ENCODE results near the gene ASIC1.

The ASIC1 gene

DNA sequence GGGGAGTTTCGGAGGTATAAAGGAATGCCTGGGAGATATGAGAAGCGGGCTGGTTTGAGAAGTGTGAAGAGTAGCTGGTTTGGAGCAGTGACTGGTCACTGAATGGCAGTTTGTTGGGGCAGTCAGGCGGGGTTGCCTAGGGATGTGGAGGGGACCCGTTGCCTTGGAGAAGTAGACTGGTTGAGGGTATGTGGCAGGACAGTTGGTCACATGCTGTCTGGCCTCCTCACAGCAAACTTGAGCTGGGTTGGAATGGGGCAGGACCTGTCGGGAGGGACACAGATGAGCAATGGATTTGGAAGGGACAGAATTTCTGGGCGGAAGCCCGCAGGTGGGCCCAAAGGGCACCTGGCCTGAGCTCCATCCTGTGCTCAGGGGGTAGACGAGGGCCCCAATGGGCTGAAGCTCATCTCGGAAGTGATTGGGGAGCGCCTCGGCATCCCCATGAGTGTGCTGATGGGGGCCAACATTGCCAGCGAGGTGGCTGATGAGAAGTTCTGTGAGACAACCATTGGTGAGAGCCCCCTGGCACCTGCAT, 48.6 kb downstream of the ASIC1 start:
- no peak for DNase-seq (ENCODE audit: extremely low read depth in 1 of 2, low read depth in 1 of 2)

DNA sequence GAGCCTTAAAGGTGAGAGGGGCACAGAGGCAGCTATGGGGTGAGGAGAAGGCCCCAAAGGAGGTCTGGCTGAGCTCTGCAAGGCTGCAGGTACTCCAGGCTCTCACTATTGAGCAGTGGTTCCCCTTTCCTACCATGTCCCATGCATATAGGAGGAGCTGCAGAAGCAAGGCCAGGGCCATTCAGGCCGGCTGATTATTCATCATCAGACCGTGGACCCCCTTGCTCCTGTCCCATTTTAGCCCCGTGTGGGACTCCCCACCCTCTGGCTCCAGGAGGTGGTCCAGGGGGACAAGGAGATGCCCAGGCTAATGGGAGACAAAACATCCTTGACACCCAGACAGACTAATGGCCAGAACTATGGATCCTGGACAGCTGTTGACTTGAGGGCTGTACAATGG, 49.5 kb downstream of the ASIC1 start:
- DNase-seq (ENCODE audit: extremely low read depth in 1 of 2, low read depth in 1 of 2) = no peak

DNA sequence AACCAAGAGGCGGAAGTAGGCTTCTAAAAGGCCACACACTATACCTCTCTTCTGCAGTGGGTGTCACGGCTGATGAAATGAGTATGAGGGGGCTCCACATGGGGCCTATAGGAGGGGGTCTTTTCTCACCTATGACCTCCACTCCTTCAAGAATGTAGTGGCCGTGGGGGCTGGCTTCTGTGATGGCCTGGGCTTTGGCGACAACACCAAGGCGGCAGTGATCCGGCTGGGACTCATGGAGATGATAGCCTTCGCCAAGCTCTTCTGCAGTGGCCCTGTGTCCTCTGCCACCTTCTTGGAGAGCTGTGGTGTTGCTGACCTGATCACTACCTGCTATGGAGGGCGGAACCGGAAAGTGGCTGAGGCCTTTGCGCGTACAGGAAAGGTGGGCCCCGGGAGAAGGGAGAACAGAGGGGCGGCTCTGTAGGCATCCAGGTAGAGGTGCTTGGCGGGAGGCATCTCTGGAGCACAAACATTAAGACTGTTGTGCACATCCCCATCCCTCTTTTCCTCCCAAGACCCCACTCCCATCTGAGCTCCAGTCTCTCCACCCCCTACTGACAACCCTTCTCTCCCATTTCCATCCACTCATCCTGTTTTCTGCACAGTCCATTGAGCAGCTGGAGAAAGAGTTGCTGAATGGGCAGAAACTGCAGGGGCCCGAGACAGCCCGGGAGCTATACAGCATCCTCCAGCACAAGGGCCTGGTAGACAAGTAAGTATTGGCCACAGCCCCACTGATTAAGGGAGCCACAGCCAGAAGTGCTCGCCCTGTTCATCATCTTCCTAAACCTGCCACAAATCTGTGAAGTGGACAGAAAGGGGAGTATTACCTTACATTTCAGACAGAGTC, 50.2 kb downstream of the ASIC1 start:
- no peak for DNase-seq (ENCODE audit: extremely low read depth in 1 of 2, low read depth in 1 of 2)

DNA sequence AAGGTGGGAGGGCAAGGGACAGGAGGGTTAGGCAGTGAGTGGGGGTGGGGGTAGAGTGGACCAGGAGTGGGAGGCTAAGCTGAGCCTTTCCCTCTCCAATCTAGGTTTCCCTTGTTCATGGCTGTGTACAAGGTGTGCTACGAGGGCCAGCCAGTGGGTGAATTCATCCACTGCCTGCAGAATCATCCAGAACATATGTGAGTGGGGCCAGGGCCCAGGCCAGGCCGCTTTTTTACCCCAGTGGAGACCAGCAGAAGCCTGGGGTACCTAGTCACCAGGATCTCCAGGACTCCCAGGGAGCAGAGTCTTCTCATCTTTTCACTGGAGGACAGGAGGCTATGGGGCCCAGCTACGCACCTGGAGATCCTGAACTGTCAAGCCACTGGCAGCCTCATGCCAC, 51.9 kb downstream of the ASIC1 start:
- DNase-seq (ENCODE audit: extremely low read depth in 1 of 2, low read depth in 1 of 2) = no peak

DNA sequence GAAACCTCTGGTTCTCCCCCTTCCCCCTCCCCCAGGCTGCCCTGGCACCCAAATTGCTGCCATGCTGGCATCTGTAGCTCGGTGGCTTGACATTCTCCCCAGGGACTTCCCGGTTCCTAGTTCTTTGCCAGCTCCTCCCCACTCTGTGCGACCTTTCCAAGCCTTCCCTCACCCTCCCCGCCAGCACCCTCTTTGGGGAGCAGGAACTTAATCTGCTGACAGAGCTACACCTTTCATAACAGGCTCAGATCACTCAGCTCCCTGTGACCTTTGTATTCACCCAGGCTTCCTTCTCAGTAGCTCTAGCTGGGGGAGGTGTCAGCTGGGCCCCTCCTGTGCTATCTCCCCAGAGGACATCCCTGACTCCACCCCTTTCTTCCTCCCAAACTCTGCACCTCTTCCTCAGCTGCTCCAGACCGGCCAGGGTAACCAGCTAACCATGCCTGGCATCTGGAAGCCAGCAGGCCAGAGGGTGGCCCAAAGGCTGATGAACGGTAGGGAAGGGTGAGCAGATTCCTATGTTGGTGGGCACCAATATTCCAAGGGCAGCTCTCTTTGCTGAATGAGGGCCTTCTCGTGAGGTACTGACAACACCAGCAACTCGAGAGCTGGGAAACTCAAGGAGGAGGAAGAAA, 52.8 kb downstream of the ASIC1 start:
- DNase-seq (ENCODE audit: extremely low read depth in 1 of 2, low read depth in 1 of 2) = no peak

DNA sequence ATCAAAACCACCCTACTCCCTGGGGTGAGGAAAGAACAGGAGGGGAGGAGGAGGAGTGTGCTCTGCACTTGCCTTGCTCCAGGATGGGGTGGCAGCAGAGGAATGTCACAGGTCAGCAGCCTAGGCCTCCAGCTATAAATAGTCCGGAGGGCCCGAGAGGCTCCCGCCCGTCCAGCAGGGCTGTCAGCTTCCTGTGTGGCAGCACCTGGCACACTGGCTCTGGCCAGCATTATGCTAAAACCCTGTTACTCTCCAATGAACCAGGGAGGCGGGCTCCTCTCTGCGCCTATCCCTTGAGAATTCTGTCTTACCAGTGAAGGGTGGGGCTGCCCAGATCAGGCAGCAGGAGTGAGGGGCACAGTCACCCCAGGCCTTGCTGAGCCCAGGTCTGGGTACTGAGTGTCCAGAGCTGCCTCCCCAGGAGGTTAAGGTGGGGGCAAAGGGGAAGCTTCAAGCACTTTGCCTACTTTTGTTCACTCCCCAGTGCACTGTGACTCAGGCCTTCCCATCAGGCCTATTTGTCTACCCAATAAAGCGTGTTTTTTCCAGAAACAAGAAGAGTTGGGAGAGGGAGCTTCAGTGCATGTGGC, 53.5 kb downstream of the ASIC1 start:
- no peak for DNase-seq (ENCODE audit: extremely low read depth in 1 of 2, low read depth in 1 of 2)

DNA sequence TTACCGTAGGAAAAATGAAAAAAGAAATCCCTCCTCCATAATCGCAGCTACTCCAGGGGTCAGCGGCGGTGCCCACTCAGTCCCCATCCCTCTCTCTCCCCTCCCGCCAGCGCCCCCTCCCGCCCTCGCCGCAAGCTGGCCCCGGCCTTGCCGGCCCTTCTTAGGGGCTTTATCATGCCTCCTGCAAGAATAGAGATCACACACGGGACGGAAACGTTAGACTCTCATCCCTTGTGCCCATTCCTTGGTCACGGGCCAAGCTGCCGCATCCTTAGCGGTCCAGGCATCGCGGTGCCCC, 53.9 kb downstream of the ASIC1 start:
- DNase-seq (ENCODE audit: extremely low read depth in 1 of 2, low read depth in 1 of 2) = no peak

DNA sequence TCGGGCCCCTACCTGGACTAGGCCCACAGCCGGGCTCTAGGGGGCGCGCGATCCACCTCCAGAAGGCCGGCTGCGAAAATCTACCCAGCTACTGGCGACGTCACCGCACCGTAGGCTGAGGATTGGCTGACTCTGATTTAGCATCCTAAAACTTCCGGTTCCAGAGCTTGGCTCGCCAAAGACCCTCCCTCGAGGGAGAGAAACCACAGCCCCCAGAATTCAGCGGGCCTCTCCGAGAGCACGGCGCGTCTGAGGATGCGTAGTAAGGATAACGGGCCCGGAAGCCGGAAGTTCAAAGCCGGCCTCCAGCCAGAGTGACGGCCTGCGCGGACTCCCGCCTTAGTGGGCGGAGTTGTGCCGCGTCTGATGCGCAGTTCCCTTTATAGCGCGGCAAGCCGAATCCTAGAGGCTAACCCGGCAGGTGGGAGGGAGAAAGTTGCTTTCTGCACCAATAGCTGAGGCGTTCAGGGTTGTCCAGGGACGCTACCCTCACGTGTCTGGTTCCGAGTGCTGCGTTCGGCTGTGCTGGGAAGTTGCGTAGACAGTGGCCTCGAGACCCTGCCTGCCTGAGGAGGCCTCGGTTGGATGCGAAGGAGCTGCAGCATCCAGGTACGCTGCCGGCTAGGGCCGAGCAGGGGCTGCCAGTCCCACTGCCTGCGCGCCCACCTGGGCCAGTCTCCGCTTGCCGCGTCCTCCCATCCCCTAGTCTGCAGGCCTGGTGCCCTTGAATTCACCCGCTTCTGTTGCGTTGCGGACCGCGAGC, 54.5 kb downstream of the ASIC1 start, which contains the start of gene COX14:
COX14 (plus strand) TSS at position 544 of the 763 bp plus-strand sequence. CDS start 7,808 bp downstream, outside the sequence.
- peak; percentile 98 for DNase-seq (ENCODE audit: extremely low read depth in 1 of 2, low read depth in 1 of 2)

DNA sequence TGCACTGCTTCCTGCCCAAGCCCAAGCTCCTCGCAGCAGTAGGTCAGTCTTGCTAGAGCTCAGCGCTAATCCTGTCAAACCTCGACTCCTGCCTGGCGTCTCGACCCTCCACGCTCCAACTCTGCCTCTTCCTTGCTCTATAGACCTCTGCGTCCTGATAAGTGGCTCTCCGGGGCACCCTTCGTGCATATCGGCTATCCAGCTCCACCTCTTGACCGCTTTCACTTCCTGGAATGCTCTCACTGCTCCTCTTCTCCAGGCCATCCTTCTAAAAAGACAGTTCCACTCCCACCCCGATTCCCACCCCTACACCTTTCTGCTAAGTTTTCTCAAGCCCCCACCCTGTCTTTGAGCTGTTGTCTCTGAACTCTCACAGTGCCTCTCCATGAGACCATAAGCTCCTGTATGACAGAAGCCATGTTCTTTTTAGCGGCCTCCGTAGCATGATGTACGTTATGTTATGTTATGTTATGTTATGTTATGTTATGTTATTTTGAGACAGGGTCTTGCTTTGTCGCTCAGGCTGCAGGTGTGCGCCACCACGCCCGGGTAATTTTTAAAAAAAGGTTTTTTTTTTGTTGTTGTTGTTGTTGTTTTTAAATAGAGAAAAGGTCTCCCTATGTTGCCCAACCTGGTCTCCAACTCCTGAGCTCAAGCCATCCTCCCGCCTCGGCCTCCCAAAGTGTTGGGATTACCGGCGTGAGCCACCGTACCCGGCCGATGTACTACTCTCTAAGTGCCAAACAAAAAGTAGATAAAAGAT, 55.2 kb downstream of the ASIC1 start:
- DNase-seq (ENCODE audit: extremely low read depth in 1 of 2, low read depth in 1 of 2) = no peak

DNA sequence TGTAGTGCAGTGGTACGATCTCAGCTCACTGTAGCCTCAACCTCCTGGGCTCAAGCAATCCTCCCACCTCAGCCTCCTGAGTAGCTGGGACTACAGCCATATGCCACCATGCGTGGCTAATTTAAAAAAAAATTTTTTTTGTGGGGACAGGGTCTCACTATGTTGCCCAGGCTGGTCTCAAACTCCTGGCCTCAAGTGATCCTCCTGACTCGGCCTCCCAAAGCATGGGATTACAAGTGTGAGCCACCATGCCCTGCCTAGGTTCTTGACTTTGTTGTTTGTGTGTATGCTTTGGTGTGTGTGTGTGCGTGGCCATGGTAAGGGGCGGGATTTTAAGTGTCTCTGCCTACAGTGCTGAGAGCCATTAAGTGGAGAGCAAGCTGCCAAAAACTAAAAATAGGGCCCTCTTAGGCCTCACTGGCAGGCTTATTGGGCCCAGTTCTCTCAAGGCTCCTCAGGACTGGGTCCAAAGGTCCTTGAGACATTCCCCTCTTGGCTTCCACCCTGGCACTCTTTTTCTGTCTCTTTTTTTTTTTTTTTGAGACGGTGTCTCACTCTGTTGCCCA, 59.7 kb downstream of the ASIC1 start:
- no peak for DNase-seq (ENCODE audit: extremely low read depth in 1 of 2, low read depth in 1 of 2)

DNA sequence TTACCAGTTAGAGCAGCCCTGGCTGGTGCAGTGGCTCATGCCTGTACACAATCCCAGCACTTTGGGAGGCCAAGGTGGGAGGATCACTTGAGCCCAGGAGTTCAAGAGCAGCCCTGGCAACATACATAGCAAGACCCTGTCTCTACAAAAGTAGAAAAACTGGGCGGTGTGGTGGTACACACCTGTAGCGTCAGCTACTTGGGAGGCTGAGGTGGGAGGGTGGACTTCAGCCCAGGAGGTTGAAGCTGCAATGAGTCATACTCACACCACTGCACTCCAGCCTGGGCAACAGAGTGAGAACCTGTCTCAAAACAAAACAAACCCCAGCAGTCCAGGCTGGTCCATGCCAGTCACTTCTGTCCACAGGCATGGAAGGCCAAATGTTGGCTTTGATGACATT, 62.0 kb downstream of the ASIC1 start:
- no peak for DNase-seq (ENCODE audit: extremely low read depth in 1 of 2, low read depth in 1 of 2)

DNA sequence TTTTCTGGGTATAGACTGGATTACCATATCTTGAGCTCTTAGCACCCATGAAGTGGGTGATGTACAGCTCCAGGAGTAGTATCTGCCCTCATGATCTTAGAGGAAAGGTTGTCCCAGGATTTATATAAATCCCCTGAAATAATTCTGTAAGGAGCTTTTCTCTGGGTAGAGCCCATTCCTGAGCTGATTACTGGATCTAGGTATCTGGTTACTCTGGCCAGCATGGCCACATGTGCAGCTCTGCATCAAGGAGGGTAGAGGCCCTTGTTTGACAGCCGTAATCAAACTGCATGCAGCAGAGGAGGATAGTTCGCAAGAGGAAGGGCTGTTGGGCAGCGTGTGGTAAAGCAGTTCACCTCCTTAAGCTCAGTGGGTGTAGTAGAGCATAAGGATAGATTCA, 63.1 kb downstream of the ASIC1 start:
- no peak for DNase-seq (ENCODE audit: extremely low read depth in 1 of 2, low read depth in 1 of 2)

DNA sequence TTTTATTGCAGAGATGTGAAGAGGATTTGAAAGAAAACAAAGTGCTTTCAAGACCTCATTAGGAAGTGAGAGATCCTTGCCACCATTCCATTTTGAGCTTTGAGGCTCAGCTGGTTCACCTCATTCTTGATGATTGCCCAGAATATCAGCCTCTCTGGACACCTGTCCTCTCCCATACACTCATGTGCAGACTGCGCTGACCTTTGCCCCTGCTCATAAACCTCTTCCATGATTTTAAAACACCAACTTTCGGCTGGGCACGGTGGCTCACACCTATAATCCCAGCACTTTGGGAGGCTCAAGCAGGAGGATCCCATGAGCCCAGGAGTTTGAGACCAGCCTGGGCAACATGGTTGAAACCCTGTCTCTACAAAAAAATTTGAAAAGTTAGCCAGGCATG, 63.6 kb downstream of the ASIC1 start:
- no peak for DNase-seq (ENCODE audit: extremely low read depth in 1 of 2, low read depth in 1 of 2)

DNA sequence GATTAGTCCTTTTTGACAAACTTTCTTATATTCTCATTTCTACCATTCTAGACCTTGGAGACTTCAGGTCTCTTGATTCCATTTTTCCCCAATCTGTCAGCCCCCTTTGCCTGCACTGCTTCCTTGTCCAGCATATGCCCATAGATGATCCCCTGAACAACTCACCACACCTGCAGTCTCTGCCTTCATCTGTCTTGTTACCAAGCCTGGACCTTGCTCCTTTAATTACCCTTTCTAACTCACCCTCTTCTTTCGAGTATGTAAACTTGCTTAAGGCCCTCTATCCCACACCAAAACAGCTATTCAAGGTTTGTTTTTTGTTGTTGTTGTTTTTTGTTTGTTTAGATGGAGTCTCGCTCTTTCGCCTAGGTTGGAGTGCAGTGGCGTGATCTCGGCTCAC, 64.2 kb downstream of the ASIC1 start:
- DNase-seq (ENCODE audit: extremely low read depth in 1 of 2, low read depth in 1 of 2) = no peak

DNA sequence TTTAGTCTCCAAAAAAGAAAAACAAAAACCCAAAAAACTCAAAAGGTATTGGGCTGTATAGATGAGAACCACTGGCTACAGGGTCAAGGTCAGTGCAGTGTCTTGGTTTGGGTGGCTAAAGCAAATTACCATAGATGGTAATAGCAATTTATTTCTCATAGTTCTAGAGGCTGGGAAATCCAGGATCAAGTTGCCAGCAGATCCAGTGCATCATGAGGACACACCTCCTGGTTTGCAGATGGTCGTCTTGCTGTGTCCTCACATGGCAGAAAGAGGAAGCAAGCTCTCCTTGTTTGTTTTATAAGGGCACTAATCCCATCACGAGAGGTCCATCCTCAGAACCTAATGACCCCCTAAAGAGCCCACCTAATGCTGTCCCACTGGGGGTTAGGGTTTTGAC, 65.8 kb downstream of the ASIC1 start:
- DNase-seq (ENCODE audit: extremely low read depth in 1 of 2, low read depth in 1 of 2) = no peak

DNA sequence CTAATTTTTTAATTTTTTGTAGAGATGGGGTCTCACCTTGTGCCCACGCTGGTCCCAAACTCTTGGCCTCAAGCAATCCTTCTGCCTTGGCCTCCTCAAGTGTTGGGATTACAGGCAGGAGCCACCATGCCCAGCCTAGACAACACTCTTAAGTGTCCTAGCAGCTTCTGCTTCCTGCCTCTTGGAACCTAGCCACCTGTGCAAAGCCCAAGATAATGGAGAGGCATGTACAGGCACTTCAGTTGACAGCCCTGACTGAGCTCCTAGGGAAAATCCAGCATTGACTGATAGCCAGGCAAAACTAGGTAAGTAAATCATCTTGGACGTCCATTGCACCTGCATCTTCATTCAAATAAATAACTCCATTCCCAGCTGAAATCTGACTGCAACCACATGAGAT, 70.2 kb downstream of the ASIC1 start:
- no peak for DNase-seq (ENCODE audit: extremely low read depth in 1 of 2, low read depth in 1 of 2)

DNA sequence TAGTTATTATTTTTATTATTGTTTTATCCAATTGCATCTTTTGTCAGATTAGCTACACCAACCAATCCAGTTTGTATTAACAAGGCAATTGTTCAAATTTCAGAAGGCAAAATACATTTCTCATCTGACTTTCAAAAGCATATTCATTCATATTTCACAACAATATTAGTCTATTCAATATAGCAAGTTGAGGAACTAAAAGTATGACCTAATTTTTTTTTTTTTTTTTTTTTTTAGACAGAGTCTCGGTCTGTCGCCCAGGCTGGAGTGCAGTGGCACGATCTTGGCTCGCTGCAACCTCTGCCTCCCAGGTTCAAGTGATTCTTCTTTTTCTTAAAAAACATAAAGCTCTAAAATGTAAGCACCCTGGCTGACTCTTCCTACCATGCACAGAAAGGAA, 71.9 kb downstream of the ASIC1 start:
- no peak for DNase-seq (ENCODE audit: extremely low read depth in 1 of 2, low read depth in 1 of 2)

DNA sequence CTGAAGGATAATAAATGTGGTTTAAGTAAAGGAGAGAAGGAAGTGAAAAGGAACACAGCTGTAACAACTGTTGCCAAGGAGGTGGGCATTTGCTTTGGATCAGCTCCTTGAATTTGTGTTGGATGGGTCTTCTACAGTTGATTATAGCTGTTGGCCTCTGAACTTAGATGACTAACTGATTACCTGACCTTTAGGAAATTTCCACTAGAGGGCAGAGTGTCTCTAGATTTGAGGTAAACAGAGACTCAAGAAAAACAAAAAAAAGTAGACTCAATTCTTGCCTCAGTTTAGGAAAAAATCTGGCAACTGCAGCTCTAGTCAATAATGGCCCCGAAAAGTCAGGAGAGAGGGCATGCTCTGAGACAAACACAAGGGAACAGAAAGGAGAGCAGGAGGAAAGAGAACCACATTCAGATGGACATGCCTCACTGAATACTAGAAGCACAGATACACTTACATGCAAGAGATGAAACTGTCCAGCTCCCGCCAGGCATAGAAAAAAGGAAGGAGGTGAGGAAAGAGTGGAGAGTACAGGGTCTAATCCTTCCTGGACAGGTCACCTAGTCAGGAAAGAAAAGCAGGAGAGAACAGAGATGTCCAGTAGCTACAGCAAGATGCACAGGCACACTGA, 75.2 kb downstream of the ASIC1 start:
- no peak for DNase-seq (ENCODE audit: extremely low read depth in 1 of 2, low read depth in 1 of 2)

Measured in stimulated activated CD8-positive, alpha-beta memory T cell treated with anti-CD3 and anti-CD28 coated beads, Interleukin-7, amount 100 ng/mL, for 48 hours (primary cell).